Caco-2 (cell line): ENCODE data around the gene RAB11FIP4. TPM values are rescaled to one million over a fixed set of nuclear protein-coding genes. Genes with fewer than 3 reads are reported as not detected.

Experiments used
- BruUV-seq: library from RNA; stranded (reverse); fragments of 400-500 nt; replicated peaks from 2 replicates; lab custom pipeline; 2021; lab: Mats Ljungman, UMichigan
- CTCF ChIA-PET: fragments of 300-600 bp; sonication (Branson Sonifier 250); formaldehyde crosslinking; loops from one replicate; lab custom pipeline; 2022; ENCODE audit warnings: antibody characterized with exemption; lab: Charles Lee
- POLR2A ChIA-PET: fragments of 300-600 bp; sonication (Branson Sonifier 250); formaldehyde crosslinking; loops from one replicate; lab custom pipeline; 2022; ENCODE audit warnings: antibody characterized with exemption; lab: Charles Lee
- DNase-seq, 2 experiments: peaks; one replicate each; pipeline versions ENCODE4 v3.0.0 to v3.0.0-alpha.2; 2020 to 2022
- H3K27me3 ChIP-seq: replicated peaks from 2 replicates; pipeline ENCODE4 v1.6.0; 2011; ENCODE audit warnings: low read length; ENCODE audit not compliant: control insufficient read depth, insufficient read depth
- H3K36me3 ChIP-seq: 2 replicates; pipeline ENCODE4 v1.5.1; 2011; ENCODE audit warnings: low read length; ENCODE audit not compliant: control insufficient read depth, insufficient read depth
- H3K4me1 ChIP-seq: fragments of 250-450 bp; sonication (Bioruptor Pico); 2 replicates; pipeline ENCODE4 v1.5.1; 2020; ENCODE audit warnings: mild to moderate bottlenecking
- H3K4me3 ChIP-seq: 2 replicates; pipeline ENCODE4 v1.5.1; 2011; ENCODE audit warnings: low read depth, mild to moderate bottlenecking, control low read depth, low read length
- H3K9me3 ChIP-seq: fragments of 250-450 bp; sonication (Bioruptor Pico); 2 replicates; pipeline ENCODE4 v1.5.1; 2020; ENCODE audit warnings: mild to moderate bottlenecking, moderate library complexity
- H3K27ac Mint-ChIP-seq: one replicate; pipeline ENCODE4 v1.8.0; 2022; ENCODE audit warnings: mixed read lengths; ENCODE audit not compliant: unreplicated experiment
- H3K27me3 Mint-ChIP-seq: one replicate; pipeline ENCODE4 v1.8.0; 2022; ENCODE audit warnings: mixed read lengths; ENCODE audit not compliant: insufficient read depth, unreplicated experiment
- H3K36me3 Mint-ChIP-seq: one replicate; pipeline ENCODE4 v1.8.0; 2022; ENCODE audit warnings: mild to moderate bottlenecking, mixed read lengths; ENCODE audit not compliant: insufficient read depth, unreplicated experiment
- H3K4me1 Mint-ChIP-seq: one replicate; pipeline ENCODE4 v1.8.0; 2022; ENCODE audit warnings: low read depth, mixed read lengths; ENCODE audit not compliant: unreplicated experiment
- H3K4me3 Mint-ChIP-seq: one replicate; pipeline ENCODE4 v1.8.0; 2022; ENCODE audit warnings: mild to moderate bottlenecking, moderate library complexity, mixed read lengths; ENCODE audit not compliant: unreplicated experiment
- H3K9me3 Mint-ChIP-seq: one replicate; pipeline ENCODE4 v1.8.0; 2022; ENCODE audit warnings: mixed read lengths; ENCODE audit not compliant: unreplicated experiment
- CTCF ChIP-seq, 2 experiments: fragments of 200-600 bp in 1 of 2; IDR thresholded peaks; 1 replicate in 1 of 2; 2 replicates in 1 of 2; pipeline versions ENCODE4 v1.5.1 to v1.8.0; 2011 to 2022; ENCODE audit warnings: antibody characterized with exemption in 1 of 2, control low read depth in 1 of 2, inconsistent platforms in 1 of 2, low read depth in 1 of 2, low read length in 1 of 2, mild to moderate bottlenecking in 1 of 2, moderate library complexity in 1 of 2; ENCODE audit not compliant: insufficient read depth in 1 of 2, severe bottlenecking in 1 of 2, unreplicated experiment in 1 of 2
- intact Hi-C: fragments of 100-400 bp; cut with micrococcal nuclease; formaldehyde crosslinking; loops from one replicate; pipeline ENCODE4 v1.10.0; 2022; ENCODE audit not compliant: unreplicated experiment
- total RNA-seq: library from RNA; stranded (reverse); gene quantifications from 2 replicates; pipeline ENCODE4 v1.2.3, GENCODE V29; 2022

The RAB11FIP4 gene
- total RNA-seq, 1 experiment from 2014 or later, result 90.3 TPM

GRCh38 chr17:31492880-31493655, 101.6 kb downstream of the RAB11FIP4 start:
- peak overlapping the region; percentile 41 for H3K27ac Mint-ChIP-seq
- peaks cover 52% of the 10 kb centered on the region for H3K4me1 Mint-ChIP-seq
- H3K4me3 ChIP-seq, result no peak overlapping the region
- H3K4me3 Mint-ChIP-seq, result no peak overlapping the region
- no peaks in the 10 kb centered on the region for H3K27me3 Mint-ChIP-seq
- DNase-seq, result no peak
- ChIA-PET CTCF (interaction anchor here (0.6 kb wide), 2 partner anchors 29 to 45 kb away, joined by 4 to 11 read pairs; no protein-coding TSS in a partner anchor), POLR2A (no interaction called here)
- no peaks in the 10 kb centered on the region for H3K9me3 ChIP-seq
- no peaks in the 10 kb centered on the region for H3K9me3 Mint-ChIP-seq
- no peak for TF ChIP-seq CTCF (IDR thresholded peaks at IDR 0.05; ENCODE audit: insufficient read depth in 1 of 2, low read depth in 1 of 2, low read length in 1 of 2, severe bottlenecking in 1 of 2, unreplicated experiment in 1 of 2)
- no TSS peak for BruUV-seq
- H3K27me3 ChIP-seq, result no peaks in the 10 kb centered on the region
- peaks cover 31% of the 10 kb centered on the region for H3K36me3 Mint-ChIP-seq
- 0 out of 2 replicates have a peak, but pooled peaks cover 2% of the 10 kb centered on the region for H3K36me3 ChIP-seq
- intact Hi-C loops, result no loop called here
- peaks cover 73% of the 10 kb centered on the region for H3K4me1 ChIP-seq

- Mint-ChIP-seq H3K27ac (peak overlapping the region; percentile 41), H3K4me1 (peaks cover 58% of the 10 kb centered on the region)
- DNase-seq, result no peak
Observed at GRCh38 chr17:31493656-31494155, 102.2 kb downstream of the RAB11FIP4 start.

More at GRCh38 chr17:31493656-31494155, 102.2 kb downstream of the RAB11FIP4 start:
- Mint-ChIP-seq H3K36me3 (peaks cover 29% of the 10 kb centered on the region), H3K27me3 (no peaks in the 10 kb centered on the region), H3K9me3 (no peaks in the 10 kb centered on the region), H3K4me3 (no peak overlapping the region)
- CTCF ChIA-PET, result interaction anchor here (0.6 kb wide), 1 partner anchor 28 kb away, joined by 11 read pairs; no protein-coding TSS in a partner anchor
- POLR2A ChIA-PET, result interaction anchor here (0.6 kb wide), 1 partner anchor 12 kb away, joined by 6 read pairs; no protein-coding TSS in a partner anchor
- TF ChIP-seq CTCF (IDR thresholded peaks at IDR 0.05; ENCODE audit: insufficient read depth in 1 of 2, low read depth in 1 of 2, low read length in 1 of 2, severe bottlenecking in 1 of 2, unreplicated experiment in 1 of 2), result no peak
- H3K4me1 ChIP-seq, result peaks cover 79% of the 10 kb centered on the region
- H3K4me3 ChIP-seq, result no peak overlapping the region
- H3K27me3 ChIP-seq, result no peaks in the 10 kb centered on the region
- no TSS peak for BruUV-seq
- intact Hi-C loops, result no loop called here
- no peaks in the 10 kb centered on the region for H3K9me3 ChIP-seq
- 0 out of 2 replicates have a peak, but pooled peaks cover 2% of the 10 kb centered on the region for H3K36me3 ChIP-seq
